A549 (cell line): Measurements from ENCODE around the gene KCNIP4. TPM values are rescaled to one million over a fixed set of nuclear protein-coding genes. Genes with fewer than 3 reads are reported as not detected.

Experiments
- ATAC-seq, 2 experiments: fragments of 200-7000 bp in 1 of 2; fragments of >200 bp in 1 of 2; cut with Nextera tagmentation in 1 of 2; cut with Tn5 transposase in 1 of 2; 3 replicates each; pipeline versions ENCODE4 v1.8.0 to v1.9.1; 2018 to 2020; ENCODE audit warnings: mild to moderate bottlenecking in 1 of 2, moderate library complexity in 1 of 2
- CTCF ChIA-PET: fragments of 300-600 bp; sonication (Branson Sonifier 250); formaldehyde crosslinking; extraction: SDS; loops from one replicate; lab custom pipeline; 2021; ENCODE audit warnings: antibody characterized with exemption, inconsistent platforms; lab: Yijun Ruan, JAX
- POLR2A ChIA-PET: fragments of 350-600 bp; formaldehyde crosslinking; extraction: SDS; loops from one replicate; lab custom pipeline; 2021; ENCODE audit warnings: antibody characterized with exemption, inconsistent platforms; lab: Yijun Ruan, JAX
- DNase-seq, 2 experiments: peaks; one replicate each; pipeline versions ENCODE4 v3.0.0 to v3.0.0-alpha.2; 2011 to 2016; ENCODE audit warnings: low read depth in 1 of 2, low spot score in 1 of 2
- FAIRE-seq: peaks from 2 replicates; lab custom pipeline; 2011; peaks lifted over from hg19 to GRCh38; lab: Jason Lieb, UNC
- H3K27ac ChIP-seq, 2 experiments: fragments of >200 bp; sonication (Bioruptor Twin); formaldehyde crosslinking; 3 replicates each; pipeline ENCODE4 v1.5.1; 2016 to 2017
- H3K4me1 ChIP-seq: fragments of >200 bp; sonication (Bioruptor Twin); formaldehyde crosslinking; 3 replicates; pipeline ENCODE4 v1.6.1; 2016
- H3K4me2 ChIP-seq: fragments of >200 bp; sonication (Bioruptor Twin); formaldehyde crosslinking; 3 replicates; pipeline ENCODE4 v1.6.1; 2016
- H3K4me3 ChIP-seq: fragments of >200 bp; sonication (Bioruptor Twin); formaldehyde crosslinking; 3 replicates; pipeline ENCODE4 v1.5.1; 2016
- H3K9me3 ChIP-seq: fragments of >200 bp; sonication (Bioruptor Twin); formaldehyde crosslinking; 3 replicates; pipeline ENCODE4 v1.6.1; 2016
- BCL3 ChIP-seq: fragments of >200 bp; sonication (Bioruptor Twin); formaldehyde crosslinking; IDR thresholded peaks from 3 replicates; pipeline ENCODE4 v1.6.1; 2016
- CBX2 ChIP-seq: fragments of 200-600 bp; sonication (generic); IDR thresholded peaks from 2 replicates; pipeline ENCODE4 v1.6.1; 2016; ENCODE audit warnings: low read depth, mild to moderate bottlenecking, borderline replicate concordance
- CBX8 ChIP-seq: fragments of 200-600 bp; sonication (generic); IDR thresholded peaks from 2 replicates; pipeline ENCODE4 v1.6.1; 2016
- CHD2 ChIP-seq: fragments of 150-350 bp; IDR thresholded peaks from 2 replicates; pipeline ENCODE4 v1.6.1; 2014; ENCODE audit warnings: low read length; ENCODE audit not compliant: partially characterized antibody
- CHD4 ChIP-seq: fragments of 200-600 bp; sonication (generic); IDR thresholded peaks from 2 replicates; pipeline ENCODE4 v1.6.1; 2016; ENCODE audit warnings: antibody characterized with exemption, mild to moderate bottlenecking, borderline replicate concordance
- E2F6 ChIP-seq: IDR thresholded peaks from 2 replicates; pipeline ENCODE4 v1.6.1; 2012; ENCODE audit warnings: low read depth, borderline replicate concordance
- EHF ChIP-seq: fragments of 250-450 bp; sonication (Bioruptor Pico); IDR thresholded peaks from 2 replicates; pipeline ENCODE4 v1.5.0; 2020; ENCODE audit warnings: mild to moderate bottlenecking
- EHMT2 ChIP-seq: fragments of 200-600 bp; sonication (generic); IDR thresholded peaks from 2 replicates; pipeline ENCODE4 v1.6.1; 2016; ENCODE audit warnings: antibody characterized with exemption, low read depth, mild to moderate bottlenecking, moderate library complexity
- ELK1 ChIP-seq: fragments of 150-350 bp; IDR thresholded peaks from 2 replicates; pipeline ENCODE4 v1.6.1; 2014; ENCODE audit warnings: low read depth, mild to moderate bottlenecking, low read length
- FOSB ChIP-seq: fragments of 250-450 bp; sonication (Bioruptor Pico); IDR thresholded peaks from 2 replicates; pipeline ENCODE4 v1.5.0; 2020; ENCODE audit warnings: mild to moderate bottlenecking, moderate library complexity
- FOSL2 ChIP-seq, 2 experiments: fragments of 450-650 bp in 1 of 2; fragments of >200 bp in 1 of 2; sonication (Bioruptor Twin) in 1 of 2; formaldehyde crosslinking; IDR thresholded peaks; 2 replicates each; pipeline versions ENCODE4 v1.5.0 to v1.6.1; 2016 to 2020; ENCODE audit warnings: mild to moderate bottlenecking in 1 of 2, moderate library complexity in 1 of 2
- FOXS1 ChIP-seq: fragments of 250-450 bp; sonication (Bioruptor Pico); IDR thresholded peaks from 2 replicates; pipeline ENCODE4 v1.5.0; 2020; ENCODE audit warnings: mild to moderate bottlenecking, moderate library complexity
- HDAC2 ChIP-seq: fragments of 200-600 bp; sonication (generic); IDR thresholded peaks from 2 replicates; pipeline ENCODE4 v1.6.1; 2016
- HES2 ChIP-seq: fragments of >200 bp; sonication (Bioruptor Twin); formaldehyde crosslinking; IDR thresholded peaks from 2 replicates; pipeline ENCODE4 v1.6.1; 2016
- HOXA7 ChIP-seq: fragments of 250-450 bp; sonication (Bioruptor Pico); IDR thresholded peaks from 2 replicates; pipeline ENCODE4 v1.5.0; 2020; ENCODE audit warnings: mild to moderate bottlenecking, moderate library complexity
- HOXB5 ChIP-seq: fragments of 250-450 bp; sonication (Bioruptor Pico); IDR thresholded peaks from 2 replicates; pipeline ENCODE4 v1.5.0; 2020; ENCODE audit warnings: mild to moderate bottlenecking, moderate library complexity
- KDM1A ChIP-seq: fragments of 200-600 bp; sonication (generic); IDR thresholded peaks from 2 replicates; pipeline ENCODE4 v1.6.1; 2016; ENCODE audit warnings: low read depth, mild to moderate bottlenecking
- MAX ChIP-seq: IDR thresholded peaks from 2 replicates; pipeline ENCODE4 v1.6.1; 2012
- MAZ ChIP-seq: fragments of 150-350 bp; IDR thresholded peaks from 2 replicates; pipeline ENCODE4 v1.6.1; 2014; ENCODE audit warnings: antibody characterized with exemption, low read depth, low read length, borderline replicate concordance
- NR3C1 ChIP-seq: fragments of >200 bp; sonication (Bioruptor Twin); formaldehyde crosslinking; IDR thresholded peaks from 3 replicates; pipeline ENCODE4 v1.6.1; 2017
- PBX3 ChIP-seq: IDR thresholded peaks from 2 replicates; pipeline ENCODE4 v1.6.1; 2012
- RARB ChIP-seq: fragments of 250-450 bp; sonication (Bioruptor Pico); IDR thresholded peaks from 2 replicates; pipeline ENCODE4 v1.8.0; 2021; ENCODE audit warnings: mild to moderate bottlenecking, moderate library complexity
- RCOR1 ChIP-seq: fragments of 150-350 bp; IDR thresholded peaks from 2 replicates; pipeline ENCODE4 v1.6.1; 2014; ENCODE audit warnings: antibody characterized with exemption, low read length, low read depth
- REST ChIP-seq: fragments of 200-600 bp; sonication (generic); IDR thresholded peaks from 2 replicates; pipeline ENCODE4 v1.6.1; 2016; ENCODE audit warnings: antibody characterized with exemption, mild to moderate bottlenecking, moderate library complexity
- SREBF2 ChIP-seq: fragments of 450-650 bp; IDR thresholded peaks from 2 replicates; pipeline ENCODE4 v1.6.1; 2014; ENCODE audit warnings: mild to moderate bottlenecking, moderate library complexity
- ZFP36 ChIP-seq: fragments of 450-650 bp; IDR thresholded peaks from 2 replicates; pipeline ENCODE4 v1.6.1; 2014; ENCODE audit warnings: borderline replicate concordance; ENCODE audit not compliant: partially characterized antibody
- ZSCAN20 ChIP-seq: fragments of 250-450 bp; sonication (Bioruptor Pico); IDR thresholded peaks from 2 replicates; pipeline ENCODE4 v1.8.0; 2022; ENCODE audit warnings: mild to moderate bottlenecking, moderate library complexity
- WGBS: methylation state at CpG from one replicate; pipeline ENCODE4 v1.1.6; 2017; ENCODE audit errors: missing lambda C conversion rate; 5-methylcytosine and 5-hydroxymethylcytosine counted together
- polyA plus RNA-seq, 4 experiments: library from polyadenylated mRNA; depleted of rRNA in 3 of 4; stranded (reverse); fragments of >200 nt; fragmentation: RNase III in 1 of 4; extraction: RNeasy Plus Mini Kit Qiagen cat#74134 plus additional on column Dnase treatment in 1 of 4; gene quantifications; 2 replicates in 3 of 4; 3 replicates in 1 of 4; pipeline ENCODE4 v1.2.3, GENCODE V29; 2011 to 2017

The KCNIP4 gene
- polyA plus RNA-seq, 2 of the 4 experiments (the other 2 are of a cell fraction) = not detected

- DNase-seq (no peak), FAIRE-seq (no peak), ATAC-seq (no peak)
- H3K4me3 ChIP-seq = no peak overlapping the region
- TF ChIP-seq CBX8 (no peak), RARB (CRISPR knock-in tag) (no peak), BCL3 (no peak), PBX3 (no peak), FOXS1 (CRISPR knock-in tag) (no peak), MAX (no peak), ZSCAN20 (CRISPR knock-in tag) (no peak), KDM1A (no peak), SREBF2 (no peak)
- H3K27ac ChIP-seq = no peak overlapping the region
- H3K4me2 ChIP-seq = no peak overlapping the region
- ChIA-PET CTCF (no interaction called here), POLR2A (no interaction called here)
- no peaks in the 10 kb centered on the region for H3K4me1 ChIP-seq
- 1% methylated on average over 4 of the region's 4 CpGs for WGBS
- H3K9me3 ChIP-seq = no peaks in the 10 kb centered on the region
These were observed 494.4 kb downstream of the KCNIP4 start for GRCh38 chr4:21454201-21454600.

- FAIRE-seq (no peak), ATAC-seq (no peak), DNase-seq (no peak)
- Histone ChIP-seq H3K9me3 (no peaks in the 10 kb centered on the region), H3K4me3 (no peak overlapping the region), H3K4me2 (no peak overlapping the region), H3K27ac (no peak overlapping the region), H3K4me1 (no peaks in the 10 kb centered on the region)
- TF ChIP-seq EHMT2 = no peak
- TF ChIP-seq ELK1 = no peak
- no peak for TF ChIP-seq CHD4
- no peak for TF ChIP-seq E2F6
- TF ChIP-seq FOXS1 (CRISPR knock-in tag) = no peak
- TF ChIP-seq HES2 = no peak
- TF ChIP-seq FOSB = no peak
- no peak for TF ChIP-seq HOXA7 (CRISPR knock-in tag)
- no peak for TF ChIP-seq NR3C1
- no peak for TF ChIP-seq CHD2
- ChIA-PET POLR2A (no interaction called here), CTCF (interaction anchor here (0.6 kb wide), 1 partner anchor 311 kb away, joined by 4 read pairs; no protein-coding TSS in a partner anchor)
These were observed 495.6 kb downstream of the KCNIP4 start for GRCh38 chr4:21452931-21453330.

- FAIRE-seq (no peak), ATAC-seq (no peak), DNase-seq (no peak)
- Histone ChIP-seq H3K4me2 (no peak overlapping the region), H3K4me3 (no peak overlapping the region), H3K4me1 (no peaks in the 10 kb centered on the region), H3K9me3 (no peaks in the 10 kb centered on the region), H3K27ac (no peak overlapping the region)
- WGBS = 5% methylated on average over 1 of the region's 1 CpG
- TF ChIP-seq RCOR1 (no peak), ZFP36 (no peak), MAZ (no peak), FOSB (no peak), REST (no peak), HDAC2 (no peak), FOSL2 (IDR thresholded peaks at IDR 0.05) (no peak), FOSL2 (CRISPR knock-in tag; IDR thresholded peaks at IDR 0.05) (no peak), EHF (no peak), CBX2 (no peak), HOXB5 (CRISPR knock-in tag) (no peak)
- ChIA-PET POLR2A (no interaction called here), CTCF (no interaction called here)
These were observed 497.5 kb downstream of the KCNIP4 start for GRCh38 chr4:21451032-21451431.
